ENCODE measurements around the gene B9D1.

GRCh38 chr17:19348806-19349205, 13.7 kb downstream of the B9D1 start:
- TF ChIP-seq CTCF (IDR thresholded peaks at IDR 0.05) (no peak), POLR2A (IDR thresholded peaks at IDR 0.05) (no peak)

Measured in testis (tissue), 2 donors.